SIG-M5 treated with dmso at 0.1 percent for 504 hours (cell line): Measurements from ENCODE around the gene MRAP.

Experiments
- DNase-seq: peaks from one replicate; lab custom pipeline; 2025; ENCODE audit not compliant: unreplicated experiment; lab: John Stamatoyannopoulos, UW

MRAP gene

GRCh38 chr21:32347977-32348376 is 49.3 kb downstream of the MRAP start:
- DNase-seq = no peak

- DNase-seq = peak; percentile 40
Measured at GRCh38 chr21:32348604-32349332, 50.1 kb downstream of the MRAP start.

GRCh38 chr21:32349333-32349944 is 50.8 kb downstream of the MRAP start:
- DNase-seq = no peak

DNA sequence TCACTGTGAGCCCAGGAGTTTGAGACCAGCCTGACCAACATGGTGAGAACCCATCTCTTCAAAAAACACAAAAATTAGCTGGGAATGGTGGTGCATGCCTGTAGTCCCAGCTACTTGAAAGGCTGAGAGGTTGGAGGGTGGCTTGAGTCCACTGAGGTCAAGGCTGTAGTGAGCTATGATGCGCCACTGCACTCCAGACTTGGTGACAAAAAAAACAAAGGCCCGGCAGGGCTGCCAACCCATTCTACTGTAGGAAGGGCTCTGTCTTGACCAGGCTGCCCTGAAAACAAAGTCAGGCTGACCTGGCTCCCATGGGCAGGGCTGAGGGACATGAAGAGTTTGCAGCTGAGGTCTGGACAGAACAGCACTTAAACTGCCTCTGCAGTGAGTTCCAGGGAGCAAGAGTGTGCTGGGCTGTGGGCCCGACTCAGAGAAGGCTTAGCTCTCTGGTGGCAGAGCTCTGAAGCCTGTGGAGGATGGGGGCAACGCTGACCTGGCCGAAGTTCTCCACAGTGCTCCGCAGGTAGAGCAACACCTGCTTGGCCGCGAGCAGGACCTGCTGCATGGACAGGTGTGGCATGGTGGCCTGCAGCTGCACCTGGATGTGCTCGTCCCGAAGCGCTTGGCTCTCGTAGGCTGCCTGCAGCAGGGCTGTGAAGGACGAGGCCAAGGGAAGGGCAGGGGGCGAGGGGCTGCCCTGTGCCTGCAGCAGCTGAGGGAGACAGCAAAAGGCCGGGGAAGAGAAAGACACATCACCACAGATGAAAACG is 51.7 kb downstream of the MRAP start:
- DNase-seq = no peak

GRCh38 chr21:32350981-32351380 is 52.3 kb downstream of the MRAP start:
- DNase-seq = no peak

DNA sequence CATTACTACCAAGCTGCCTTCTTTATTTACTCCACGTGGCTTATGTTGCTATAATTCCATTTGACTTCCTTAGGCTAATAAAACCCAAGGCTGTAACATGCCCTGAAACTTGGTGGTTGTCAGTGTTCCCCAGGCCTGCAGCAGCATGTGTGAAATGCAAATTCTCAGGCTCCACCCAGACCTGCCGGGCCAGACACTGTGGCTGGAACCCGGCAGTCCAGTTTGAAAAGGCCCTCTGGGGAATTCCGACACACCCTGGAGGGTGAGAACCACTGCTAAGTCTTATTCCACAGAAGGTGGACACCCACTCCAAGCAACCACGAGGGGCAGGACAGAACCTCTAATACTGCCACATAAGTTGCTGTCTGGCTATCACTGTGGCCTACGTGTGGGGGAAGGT is 52.8 kb downstream of the MRAP start:
- DNase-seq = peak; percentile 19

DNA sequence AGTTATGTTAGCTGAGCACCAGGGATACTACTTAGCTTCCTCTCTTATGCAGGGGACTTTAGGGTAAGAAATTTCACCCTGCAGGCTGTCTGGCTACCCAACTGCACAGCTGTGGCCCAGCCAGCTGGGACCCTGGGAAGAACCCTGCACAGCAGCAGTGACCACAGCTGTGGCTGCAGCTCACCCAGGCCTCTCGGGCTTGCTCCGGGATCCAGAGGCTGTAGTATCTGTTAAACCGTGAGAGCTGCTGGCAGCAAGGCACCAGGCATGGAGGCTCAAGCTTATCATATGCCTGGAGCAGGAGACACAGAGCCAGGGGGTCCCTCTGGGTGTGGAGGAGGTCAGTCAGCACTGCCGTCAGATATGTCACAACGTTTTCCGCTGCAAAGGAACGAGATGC is 53.9 kb downstream of the MRAP start:
- no peak for DNase-seq

- no peak for DNase-seq
Measured at GRCh38 chr21:32353002-32353711, 54.5 kb downstream of the MRAP start.

DNA sequence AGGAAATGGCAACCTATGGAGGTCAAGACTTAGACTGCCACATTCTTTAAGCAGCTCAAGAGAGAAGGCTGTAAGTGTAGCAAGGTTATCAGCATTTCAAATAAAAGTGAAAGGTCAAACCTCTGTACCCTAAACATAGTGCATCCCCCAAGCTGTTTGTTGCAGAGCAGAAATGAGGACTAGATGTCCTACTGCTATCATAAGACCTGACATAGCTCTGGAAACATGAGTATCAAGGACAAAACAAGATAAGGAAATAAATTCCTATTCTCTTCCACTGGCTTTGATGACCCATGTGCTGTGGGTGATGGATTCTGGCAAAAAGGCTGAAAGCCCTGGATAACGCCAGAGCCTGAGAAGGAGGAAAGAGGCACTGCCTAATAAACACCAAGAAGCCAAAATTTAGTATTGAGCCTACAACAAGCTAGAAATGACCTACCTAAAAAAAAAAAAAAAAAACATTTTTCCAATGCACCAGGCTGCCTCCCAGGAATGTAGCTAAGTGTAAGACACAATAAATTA is 58.3 kb downstream of the MRAP start:
- DNase-seq = no peak

DNA sequence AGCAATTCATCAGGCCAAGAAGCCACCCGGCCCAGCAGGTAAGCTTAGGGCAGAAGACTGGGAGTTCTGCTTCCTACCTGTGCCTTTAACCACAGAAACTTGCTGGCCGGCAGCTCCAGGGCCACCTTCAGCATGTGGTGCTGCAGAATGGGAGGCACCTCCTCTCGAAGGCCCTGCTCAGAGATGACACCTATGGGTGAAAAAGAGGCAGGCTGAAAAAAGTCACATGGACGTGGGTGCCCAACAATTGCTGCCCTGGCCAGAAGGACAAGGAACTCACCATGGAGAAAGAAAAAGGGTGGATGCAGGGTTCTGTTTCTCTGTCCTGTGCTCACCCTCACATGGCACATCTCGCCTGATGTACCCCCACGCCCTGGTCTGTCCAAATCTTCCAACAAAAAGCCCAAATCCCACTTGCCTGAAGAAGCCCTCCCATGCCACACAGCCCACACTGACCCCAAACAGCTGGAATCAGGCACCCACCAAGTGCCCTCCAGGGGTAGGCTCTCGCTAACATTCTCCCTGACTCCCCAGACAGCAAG is 61.1 kb downstream of the MRAP start:
- no peak for DNase-seq

DNA sequence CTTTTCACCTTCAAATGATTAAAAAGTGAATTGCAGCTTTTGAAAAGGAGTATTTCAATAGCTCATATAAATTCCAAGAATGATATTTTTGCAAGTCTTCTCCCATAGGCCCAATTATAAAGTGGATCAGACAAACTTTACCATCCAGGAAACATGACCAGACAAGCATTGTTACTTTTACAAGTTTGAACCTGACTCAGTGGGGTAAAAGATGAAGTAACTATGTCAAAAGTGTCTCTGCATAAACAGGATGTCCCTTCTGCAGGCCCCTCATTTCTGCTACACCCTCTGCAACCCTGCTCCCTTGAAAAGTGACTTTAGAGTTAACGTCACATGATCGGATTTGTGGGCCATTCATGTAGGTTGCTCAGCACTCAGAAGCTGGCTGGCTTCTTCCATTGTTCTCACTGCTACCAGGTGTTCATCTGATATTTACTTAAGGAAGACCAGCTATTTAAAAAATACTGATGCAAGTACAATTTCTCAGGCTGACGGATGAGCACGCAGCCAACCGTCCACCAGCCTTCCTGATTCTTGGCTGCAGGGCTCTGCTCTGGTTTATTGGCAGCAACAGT is 61.8 kb downstream of the MRAP start:
- peak; percentile 55 for DNase-seq
